Lower leg skin (tissue), 3 donors: Measurements from ENCODE around the gene ZCCHC7.
"Not testable (repeated sequence)": the region's sequence is repeated elsewhere in the genome, so short reads cannot be mapped to it uniquely, and the experiment has no call there.

Experiments used
- CTCF ChIP-seq, 3 donors: fragments of 450-650 bp; IDR thresholded peaks; one replicate each; pipeline ENCODE4 v1.5.1; 2016; ENCODE audit warnings: antibody characterized with exemption in 3 of 3, mild to moderate bottlenecking in 3 of 3, moderate library complexity in 2 of 3
- POLR2A ChIP-seq, 2 donors: fragments of 450-650 bp; IDR thresholded peaks; one replicate each; pipeline ENCODE4 v1.6.1; 2016 to 2017; ENCODE audit warnings: antibody characterized with exemption in 2 of 2, mild to moderate bottlenecking in 1 of 2, moderate library complexity in 1 of 2

GRCh38 chr9:37114442-37114841, 5.9 kb upstream of the ZCCHC7 start:
- TF ChIP-seq CTCF, POLR2A (IDR thresholded peaks at IDR 0.05): not testable (repeated sequence)
